Fibroblast of lung (primary cell): ENCODE results near the gene FUBP3. TPM values are rescaled to one million over a fixed set of nuclear protein-coding genes. Genes with fewer than 3 reads are reported as not detected.

Source experiments
- DNase-seq, 2 donors: peaks; one replicate each; pipeline versions ENCODE4 v3.0.0 to v3.0.0-alpha.2; 2010; ENCODE audit warnings: low read depth in 2 of 2
- H2AFZ ChIP-seq: 2 replicates; pipeline ENCODE4 v1.5.1; 2012; ENCODE audit warnings: low read length, control low read depth, inconsistent platforms
- H3K27ac ChIP-seq: 2 replicates; pipeline ENCODE4 v1.5.1; 2011; ENCODE audit warnings: low read length, control low read depth; ENCODE audit not compliant: insufficient read depth
- H3K27me3 ChIP-seq: 2 replicates; pipeline ENCODE4 v1.5.1; 2011; ENCODE audit warnings: mild to moderate bottlenecking, low read length; ENCODE audit not compliant: control insufficient read depth, insufficient read depth
- H3K36me3 ChIP-seq: 2 replicates; pipeline ENCODE4 v1.5.1; 2011; ENCODE audit warnings: low read length; ENCODE audit not compliant: control insufficient read depth, insufficient read depth
- H3K4me1 ChIP-seq: 2 replicates; pipeline ENCODE4 v1.5.1; 2011; ENCODE audit warnings: low read length; ENCODE audit not compliant: control insufficient read depth, insufficient read depth; ENCODE audit errors: extremely low read depth
- H3K4me2 ChIP-seq: 2 replicates; pipeline ENCODE4 v1.5.1; 2011; ENCODE audit warnings: low read length, control low read depth; ENCODE audit not compliant: insufficient read depth; ENCODE audit errors: extremely low read depth
- H3K4me3 ChIP-seq, 4 experiments: fragments of 200-600 bp in 1 of 4; sonication (generic) in 1 of 4; replicated peaks in 1 of 4; 2 replicates each; pipeline ENCODE4 v1.5.1; 2011 to 2016; ENCODE audit warnings: low read length in 4 of 4, low read depth in 3 of 4, mild to moderate bottlenecking in 3 of 4, control low read depth in 2 of 4, inconsistent platforms in 1 of 4, mixed read lengths in 1 of 4; ENCODE audit not compliant: insufficient read depth in 1 of 4; ENCODE audit errors: control extremely low read depth in 1 of 4
- H3K79me2 ChIP-seq: 2 replicates; pipeline ENCODE4 v1.5.1; 2012; ENCODE audit warnings: mild to moderate bottlenecking, low read length, inconsistent platforms; ENCODE audit not compliant: control insufficient read depth, insufficient read depth
- H3K9ac ChIP-seq: 2 replicates; pipeline ENCODE4 v1.5.1; 2011; ENCODE audit warnings: mild to moderate bottlenecking, low read length, control low read depth; ENCODE audit not compliant: insufficient read depth
- H3K9me3 ChIP-seq: 2 replicates; pipeline ENCODE4 v1.5.1; 2012; ENCODE audit warnings: low read depth, low read length; ENCODE audit not compliant: control insufficient read depth, insufficient read depth
- H4K20me1 ChIP-seq: 2 replicates; pipeline ENCODE4 v1.5.1; 2011; ENCODE audit warnings: low read length; ENCODE audit not compliant: control insufficient read depth, insufficient read depth; ENCODE audit errors: extremely low read depth
- CTCF ChIP-seq, 2 donors: IDR thresholded peaks in 1 of 2; conservative IDR thresholded peaks in 1 of 2; 1 replicate in 1 of 2; 2 replicates in 1 of 2; pipeline ENCODE4 v1.5.1; 2011 to 2012; ENCODE audit warnings: low read length in 2 of 2, control low read depth in 1 of 2, inconsistent platforms in 1 of 2, low read depth in 1 of 2, mild to moderate bottlenecking in 1 of 2
- EZH2 ChIP-seq: IDR thresholded peaks from 2 replicates; pipeline ENCODE4 v1.5.1; 2012; ENCODE audit warnings: low read length, control low read depth, mild to moderate bottlenecking; ENCODE audit errors: missing control alignments
- polyA plus RNA-seq, 2 donors: library from polyadenylated mRNA; depleted of rRNA in 1 of 2; stranded (reverse) in 1 of 2; unstranded in 1 of 2; fragments of >200 nt; gene quantifications; 2 replicates each; pipeline ENCODE4 v1.2.1, GENCODE V29; 2011 to 2012; ENCODE audit warnings: missing spikeins in 1 of 2
- total RNA-seq: library from RNA; depleted of rRNA; stranded (reverse); fragments of >200 nt; gene quantifications from 2 replicates; pipeline ENCODE4 v1.2.1, GENCODE V29; 2014

FUBP3 gene
- total and polyA plus RNA-seq, 2 donors (not counting 1 experiment from before 2014, with no cell fraction given): 35.7 to 36.2 TPM

GRCh38 chr9:130631331-130632080 lies 52.1 kb downstream of the FUBP3 start:
- TF ChIP-seq EZH2: no peak
- no peak for TF ChIP-seq CTCF (conservative IDR thresholded peaks at IDR 0.05 in 1 of 2, IDR thresholded peaks at IDR 0.05 in 1 of 2; ENCODE audit: low read depth in 1 of 2, low read length in 2 of 2)
- no peak overlapping the region for H3K9ac ChIP-seq
- H2AFZ ChIP-seq: no peak overlapping the region
- no peak overlapping the region for H3K27ac ChIP-seq
- no peak for DNase-seq
- no peaks in the 10 kb centered on the region for H3K79me2 ChIP-seq
- no peaks in the 10 kb centered on the region for H3K27me3 ChIP-seq
- no peaks in the 10 kb centered on the region for H3K4me1 ChIP-seq
- H3K4me3 ChIP-seq: no peak overlapping the region
- no peaks in the 10 kb centered on the region for H4K20me1 ChIP-seq
- H3K4me2 ChIP-seq: no peak overlapping the region
- peaks cover 28% of the 10 kb centered on the region for H3K36me3 ChIP-seq
- H3K9me3 ChIP-seq: no peaks in the 10 kb centered on the region

GRCh38 chr9:130632081-130632710 lies 52.8 kb downstream of the FUBP3 start:
- Histone ChIP-seq H4K20me1 (no peaks in the 10 kb centered on the region), H2AFZ (no peak overlapping the region), H3K4me3 (no peak overlapping the region), H3K36me3 (peaks cover 32% of the 10 kb centered on the region), H3K9ac (no peak overlapping the region), H3K4me1 (no peaks in the 10 kb centered on the region), H3K27me3 (no peaks in the 10 kb centered on the region), H3K9me3 (no peaks in the 10 kb centered on the region), H3K79me2 (no peaks in the 10 kb centered on the region), H3K4me2 (no peak overlapping the region), H3K27ac (no peak overlapping the region)
- TF ChIP-seq EZH2 (no peak), CTCF (conservative IDR thresholded peaks at IDR 0.05 in 1 of 2, IDR thresholded peaks at IDR 0.05 in 1 of 2; ENCODE audit: low read depth in 1 of 2, low read length in 2 of 2) (no peak)
- DNase-seq: no peak

- Histone ChIP-seq H3K27ac (no peak overlapping the region), H3K9ac (no peak overlapping the region), H3K4me2 (no peak overlapping the region), H3K4me3 (no peak overlapping the region), H4K20me1 (no peaks in the 10 kb centered on the region), H3K79me2 (no peaks in the 10 kb centered on the region), H3K4me1 (no peaks in the 10 kb centered on the region), H3K27me3 (no peaks in the 10 kb centered on the region), H3K36me3 (peaks cover 31% of the 10 kb centered on the region), H2AFZ (no peak overlapping the region), H3K9me3 (no peaks in the 10 kb centered on the region)
- TF ChIP-seq CTCF (conservative IDR thresholded peaks at IDR 0.05 in 1 of 2, IDR thresholded peaks at IDR 0.05 in 1 of 2; ENCODE audit: low read depth in 1 of 2, low read length in 2 of 2) (no peak), EZH2 (no peak)
- no peak for DNase-seq
Observed at GRCh38 chr9:130632841-130633240, 53.5 kb downstream of the FUBP3 start.
